SK-N-SH treated with all-trans-retinoic acid at 6 μM for 48 hours (cell line): ENCODE data around the gene TOR2A.

ENCODE experiments used
- ARNTL ChIP-seq: fragments of 450-650 bp; formaldehyde crosslinking; IDR thresholded peaks from 2 replicates; pipeline ENCODE4 v1.5.0; 2020; ENCODE audit warnings: low read depth, mild to moderate bottlenecking, moderate library complexity, borderline replicate concordance
- ESRRG ChIP-seq: fragments of 250-450 bp; sonication (Bioruptor Pico); IDR thresholded peaks from 2 replicates; pipeline ENCODE4 v1.6.1; 2021; ENCODE audit warnings: mild to moderate bottlenecking
- GLIS3 ChIP-seq: fragments of 250-450 bp; sonication (Bioruptor Pico); IDR thresholded peaks from 2 replicates; pipeline ENCODE4 v1.5.0; 2020; ENCODE audit warnings: mild to moderate bottlenecking, moderate library complexity
- ISL1 ChIP-seq: fragments of 250-450 bp; sonication (Bioruptor Pico); IDR thresholded peaks from 2 replicates; pipeline ENCODE4 v2.1.2; 2022; ENCODE audit warnings: mild to moderate bottlenecking, moderate library complexity
- PPARA ChIP-seq: fragments of 250-450 bp; sonication (Bioruptor Pico); IDR thresholded peaks from 2 replicates; pipeline ENCODE4 v1.5.0; 2020; ENCODE audit warnings: mild to moderate bottlenecking, borderline replicate concordance
- TOX ChIP-seq: fragments of 250-450 bp; sonication (Bioruptor Pico); IDR thresholded peaks from 2 replicates; pipeline ENCODE4 v1.8.0; 2021; ENCODE audit warnings: mild to moderate bottlenecking, moderate library complexity, borderline replicate concordance
- ZC3H10 ChIP-seq: fragments of 250-450 bp; sonication (Bioruptor Pico); IDR thresholded peaks from 2 replicates; pipeline ENCODE4 v1.5.1; 2021; ENCODE audit warnings: mild to moderate bottlenecking, moderate library complexity
- ZFP3 ChIP-seq: fragments of 250-450 bp; sonication (Bioruptor Pico); IDR thresholded peaks from 2 replicates; pipeline ENCODE4 v1.5.0; 2020; ENCODE audit warnings: mild to moderate bottlenecking, moderate library complexity
- ZNF8 ChIP-seq: fragments of 450-650 bp; formaldehyde crosslinking; IDR thresholded peaks from 2 replicates; pipeline ENCODE4 v1.5.0; 2020; ENCODE audit warnings: mild to moderate bottlenecking, moderate library complexity
- TF ChIP-seq, protein P1 (sequence below): fragments of 250-450 bp; sonication (Bioruptor Pico); IDR thresholded peaks from 2 replicates; pipeline ENCODE4 v1.5.1; 2021; ENCODE audit warnings: mild to moderate bottlenecking, moderate library complexity
- TF ChIP-seq, protein P2 (sequence below): fragments of 250-450 bp; sonication (Bioruptor Pico); IDR thresholded peaks from 2 replicates; pipeline ENCODE4 v1.5.1; 2020; ENCODE audit warnings: low read depth, mild to moderate bottlenecking, moderate library complexity

DNA sequence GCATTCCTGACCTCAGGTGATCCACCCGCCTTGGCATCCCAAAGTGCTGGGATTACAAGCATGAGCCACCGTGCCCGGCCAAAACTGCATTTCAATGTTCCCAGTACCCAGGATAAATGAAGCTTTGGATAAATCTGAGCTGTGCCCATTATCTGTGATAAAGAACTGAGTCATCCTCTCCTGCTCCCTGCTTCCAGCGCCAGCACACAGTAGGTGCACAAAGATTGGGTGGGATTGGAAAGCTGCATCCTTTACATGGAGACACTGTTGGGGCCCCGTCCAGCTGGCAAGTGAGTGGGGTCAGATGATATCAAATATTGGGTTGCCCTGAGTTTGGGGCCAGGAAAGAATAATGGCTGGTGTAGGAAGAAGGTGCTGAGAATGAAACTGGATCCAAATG is 26.0 kb upstream of the TOR2A start:
- TF ChIP-seq, protein P1, sequence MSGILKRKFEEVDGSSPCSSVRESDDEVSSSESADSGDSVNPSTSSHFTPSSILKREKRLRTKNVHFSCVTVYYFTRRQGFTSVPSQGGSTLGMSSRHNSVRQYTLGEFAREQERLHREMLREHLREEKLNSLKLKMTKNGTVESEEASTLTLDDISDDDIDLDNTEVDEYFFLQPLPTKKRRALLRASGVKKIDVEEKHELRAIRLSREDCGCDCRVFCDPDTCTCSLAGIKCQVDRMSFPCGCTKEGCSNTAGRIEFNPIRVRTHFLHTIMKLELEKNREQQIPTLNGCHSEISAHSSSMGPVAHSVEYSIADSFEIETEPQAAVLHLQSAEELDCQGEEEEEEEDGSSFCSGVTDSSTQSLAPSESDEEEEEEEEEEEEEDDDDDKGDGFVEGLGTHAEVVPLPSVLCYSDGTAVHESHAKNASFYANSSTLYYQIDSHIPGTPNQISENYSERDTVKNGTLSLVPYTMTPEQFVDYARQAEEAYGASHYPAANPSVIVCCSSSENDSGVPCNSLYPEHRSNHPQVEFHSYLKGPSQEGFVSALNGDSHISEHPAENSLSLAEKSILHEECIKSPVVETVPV (CRISPR knock-in tag), result no peak
- no peak for TF ChIP-seq ZNF8 (CRISPR knock-in tag)
- no peak for TF ChIP-seq ZFP3
- TF ChIP-seq ARNTL, result no peak
- no peak for TF ChIP-seq PPARA (CRISPR knock-in tag)
- TF ChIP-seq ESRRG (CRISPR knock-in tag), result no peak
- no peak for TF ChIP-seq ZC3H10 (CRISPR knock-in tag)
- TF ChIP-seq TOX (CRISPR knock-in tag), result no peak
- no peak for TF ChIP-seq ISL1 (CRISPR knock-in tag)
- TF ChIP-seq, protein P2, sequence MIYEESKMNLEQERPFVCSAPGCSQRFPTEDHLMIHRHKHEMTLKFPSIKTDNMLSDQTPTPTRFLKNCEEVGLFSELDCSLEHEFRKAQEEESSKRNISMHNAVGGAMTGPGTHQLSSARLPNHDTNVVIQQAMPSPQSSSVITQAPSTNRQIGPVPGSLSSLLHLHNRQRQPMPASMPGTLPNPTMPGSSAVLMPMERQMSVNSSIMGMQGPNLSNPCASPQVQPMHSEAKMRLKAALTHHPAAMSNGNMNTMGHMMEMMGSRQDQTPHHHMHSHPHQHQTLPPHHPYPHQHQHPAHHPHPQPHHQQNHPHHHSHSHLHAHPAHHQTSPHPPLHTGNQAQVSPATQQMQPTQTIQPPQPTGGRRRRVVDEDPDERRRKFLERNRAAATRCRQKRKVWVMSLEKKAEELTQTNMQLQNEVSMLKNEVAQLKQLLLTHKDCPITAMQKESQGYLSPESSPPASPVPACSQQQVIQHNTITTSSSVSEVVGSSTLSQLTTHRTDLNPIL (CRISPR knock-in tag), result no peak
- TF ChIP-seq GLIS3 (CRISPR knock-in tag), result no peak
